ENCODE results near the gene AGL.
"Not testable (repeated sequence)": the region's sequence is repeated elsewhere in the genome, so short reads cannot be mapped to it uniquely, and the experiment has no call there.

The AGL gene

GRCh38 chr1:99952522-99952921 lies 102.4 kb downstream of the AGL start:
- no peak for TF ChIP-seq POLR2A (IDR thresholded peaks at IDR 0.05; ENCODE audit: low read depth, low read length)
- no peak for TF ChIP-seq POU2F2 (IDR thresholded peaks at IDR 0.05; ENCODE audit: low read depth, low read length)
- TF ChIP-seq POLR2AphosphoS5 (IDR thresholded peaks at IDR 0.05; ENCODE audit: low read depth, low read length) = no peak
- no peak for TF ChIP-seq SPI1 (IDR thresholded peaks at IDR 0.05; ENCODE audit: low read depth, low read length)
- no peak for TF ChIP-seq PAX5 (IDR thresholded peaks at IDR 0.05; ENCODE audit: insufficient read depth, low read length, severe bottlenecking)
- no peak for TF ChIP-seq TAF1 (IDR thresholded peaks at IDR 0.05; ENCODE audit: low read depth, low read length)
- no peak for FAIRE-seq

GRCh38 chr1:99955375-99955774 lies 105.2 kb downstream of the AGL start:
- DNase-seq (ENCODE audit: insufficient read length, low spot score) = no peak
- FAIRE-seq = no peak
- TF ChIP-seq PAX5 (IDR thresholded peaks at IDR 0.05; ENCODE audit: insufficient read depth, low read length, severe bottlenecking) = no peak
- no peak for TF ChIP-seq POU2F2 (IDR thresholded peaks at IDR 0.05; ENCODE audit: low read depth, low read length)
- TF ChIP-seq TAF1 (IDR thresholded peaks at IDR 0.05; ENCODE audit: low read depth, low read length) = no peak
- no peak for TF ChIP-seq POLR2AphosphoS5 (IDR thresholded peaks at IDR 0.05; ENCODE audit: low read depth, low read length)
- no peak for TF ChIP-seq POLR2A (IDR thresholded peaks at IDR 0.05; ENCODE audit: low read depth, low read length)
- no peak for TF ChIP-seq SPI1 (IDR thresholded peaks at IDR 0.05; ENCODE audit: low read depth, low read length)

More at GRCh38 chr1:99952522-99952921, 102.4 kb downstream of the AGL start:
- DNase-seq (ENCODE audit: insufficient read length, low spot score) = no peak

- no peak for FAIRE-seq
- DNase-seq (ENCODE audit: insufficient read length, low spot score) = no peak
- TF ChIP-seq SPI1 (IDR thresholded peaks at IDR 0.05; ENCODE audit: low read depth, low read length) (no peak), POU2F2 (IDR thresholded peaks at IDR 0.05; ENCODE audit: low read depth, low read length) (no peak), TAF1 (IDR thresholded peaks at IDR 0.05; ENCODE audit: low read depth, low read length) (no peak), POLR2AphosphoS5 (IDR thresholded peaks at IDR 0.05; ENCODE audit: low read depth, low read length) (no peak), PAX5 (IDR thresholded peaks at IDR 0.05; ENCODE audit: insufficient read depth, low read length, severe bottlenecking) (no peak)
Measured at GRCh38 chr1:99956755-99957154, 106.6 kb downstream of the AGL start.

GRCh38 chr1:99957818-99958217 lies 107.7 kb downstream of the AGL start:
- no peak for TF ChIP-seq POLR2A (IDR thresholded peaks at IDR 0.05; ENCODE audit: low read depth, low read length)
- no peak for TF ChIP-seq TAF1 (IDR thresholded peaks at IDR 0.05; ENCODE audit: low read depth, low read length)
- no peak for TF ChIP-seq PAX5 (IDR thresholded peaks at IDR 0.05; ENCODE audit: insufficient read depth, low read length, severe bottlenecking)
- TF ChIP-seq POU2F2 (IDR thresholded peaks at IDR 0.05; ENCODE audit: low read depth, low read length) = no peak
- no peak for TF ChIP-seq SPI1 (IDR thresholded peaks at IDR 0.05; ENCODE audit: low read depth, low read length)
- TF ChIP-seq POLR2AphosphoS5 (IDR thresholded peaks at IDR 0.05; ENCODE audit: low read depth, low read length) = no peak
- DNase-seq (ENCODE audit: insufficient read length, low spot score) = no peak
- FAIRE-seq = no peak

GRCh38 chr1:99959189-99959705 lies 109.1 kb downstream of the AGL start:
- DNase-seq (ENCODE audit: insufficient read length, low spot score); FAIRE-seq: not testable (repeated sequence)

GRCh38 chr1:99960260-99960659 lies 110.1 kb downstream of the AGL start:
- not testable (repeated sequence) for FAIRE-seq

GRCh38 chr1:99963041-99963795 lies 113.1 kb downstream of the AGL start:
- TF ChIP-seq POLR2A (IDR thresholded peaks at IDR 0.05; ENCODE audit: low read depth, low read length) (no peak), PAX5 (IDR thresholded peaks at IDR 0.05; ENCODE audit: insufficient read depth, low read length, severe bottlenecking) (no peak), TAF1 (IDR thresholded peaks at IDR 0.05; ENCODE audit: low read depth, low read length) (no peak), POLR2AphosphoS5 (IDR thresholded peaks at IDR 0.05; ENCODE audit: low read depth, low read length) (no peak), POU2F2 (IDR thresholded peaks at IDR 0.05; ENCODE audit: low read depth, low read length) (no peak), SPI1 (IDR thresholded peaks at IDR 0.05; ENCODE audit: low read depth, low read length) (no peak)
- FAIRE-seq (no peak), DNase-seq (ENCODE audit: insufficient read length, low spot score) (no peak)

More at GRCh38 chr1:99960260-99960659, 110.1 kb downstream of the AGL start:
- DNase-seq (ENCODE audit: insufficient read length, low spot score) = not testable (repeated sequence)

- DNase-seq (ENCODE audit: insufficient read length, low spot score) = no peak
- no peak for FAIRE-seq
- TF ChIP-seq POU2F2 (IDR thresholded peaks at IDR 0.05; ENCODE audit: low read depth, low read length) = no peak
- no peak for TF ChIP-seq POLR2A (IDR thresholded peaks at IDR 0.05; ENCODE audit: low read depth, low read length)
- no peak for TF ChIP-seq POLR2AphosphoS5 (IDR thresholded peaks at IDR 0.05; ENCODE audit: low read depth, low read length)
- TF ChIP-seq TAF1 (IDR thresholded peaks at IDR 0.05; ENCODE audit: low read depth, low read length) = no peak
- no peak for TF ChIP-seq PAX5 (IDR thresholded peaks at IDR 0.05; ENCODE audit: insufficient read depth, low read length, severe bottlenecking)
- no peak for TF ChIP-seq SPI1 (IDR thresholded peaks at IDR 0.05; ENCODE audit: low read depth, low read length)
Measured at GRCh38 chr1:99964806-99965205, 114.6 kb downstream of the AGL start.

- FAIRE-seq (no peak), DNase-seq (ENCODE audit: insufficient read length, low spot score) (no peak)
Measured at GRCh38 chr1:99965646-99966375, 115.7 kb downstream of the AGL start.

More at GRCh38 chr1:99965646-99966375, 115.7 kb downstream of the AGL start:
- no peak for TF ChIP-seq SPI1 (IDR thresholded peaks at IDR 0.05; ENCODE audit: low read depth, low read length)
- TF ChIP-seq POLR2AphosphoS5 (IDR thresholded peaks at IDR 0.05; ENCODE audit: low read depth, low read length) = no peak
- no peak for TF ChIP-seq TAF1 (IDR thresholded peaks at IDR 0.05; ENCODE audit: low read depth, low read length)
- TF ChIP-seq POLR2A (IDR thresholded peaks at IDR 0.05; ENCODE audit: low read depth, low read length) = no peak
- no peak for TF ChIP-seq PAX5 (IDR thresholded peaks at IDR 0.05; ENCODE audit: insufficient read depth, low read length, severe bottlenecking)
- no peak for TF ChIP-seq POU2F2 (IDR thresholded peaks at IDR 0.05; ENCODE audit: low read depth, low read length)
